HG03378 (cell line): Measurements from ENCODE around the gene KMT2A.
"Not testable (repeated sequence)": the region's sequence is repeated elsewhere in the genome, so short reads cannot be mapped to it uniquely, and the experiment has no call there.

Source experiments
- ATAC-seq: cut with Tn5 transposase; IDR thresholded peaks from one replicate; pipeline ENCODE4 v1.9.1; 2021; ENCODE audit warnings: mild to moderate bottlenecking, moderate library complexity; ENCODE audit not compliant: unreplicated experiment

KMT2A gene

DNA sequence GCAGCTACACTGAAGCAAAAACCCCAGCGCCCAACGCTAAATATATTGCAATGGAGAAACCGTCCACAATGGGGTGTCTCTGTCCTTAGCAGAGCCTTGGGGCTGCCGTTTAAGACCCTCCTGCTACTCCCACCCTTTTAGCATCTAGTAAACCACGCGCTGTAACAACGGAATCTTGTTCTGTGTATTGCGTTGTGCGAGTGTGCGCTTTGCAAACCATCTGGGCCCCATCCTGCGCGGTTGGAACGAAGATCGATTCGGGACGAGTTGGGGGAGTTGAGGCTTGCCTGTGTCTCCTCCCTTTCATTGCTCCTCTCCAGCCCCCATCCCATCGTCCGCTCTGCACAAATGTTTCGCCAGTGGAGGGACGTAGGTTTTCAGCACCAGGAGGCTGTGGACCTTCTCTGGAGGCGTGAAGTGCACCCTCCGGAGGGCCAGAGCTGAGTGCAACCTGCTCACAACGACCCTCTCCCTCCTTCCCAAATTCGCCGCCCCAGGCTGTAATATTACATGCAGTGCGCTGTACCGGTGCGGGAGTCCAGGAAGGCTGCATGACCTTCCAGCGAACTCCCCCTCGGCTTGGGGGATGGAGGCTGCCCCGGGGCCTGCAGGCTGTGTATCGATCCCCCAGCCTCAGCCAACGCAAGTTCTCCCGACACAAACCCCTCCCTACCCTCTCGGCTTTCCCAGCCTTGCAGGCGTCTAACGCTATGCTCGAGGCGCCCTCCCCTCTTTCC, 1.6 kb upstream of the KMT2A start:
- ATAC-seq = no peak

DNA sequence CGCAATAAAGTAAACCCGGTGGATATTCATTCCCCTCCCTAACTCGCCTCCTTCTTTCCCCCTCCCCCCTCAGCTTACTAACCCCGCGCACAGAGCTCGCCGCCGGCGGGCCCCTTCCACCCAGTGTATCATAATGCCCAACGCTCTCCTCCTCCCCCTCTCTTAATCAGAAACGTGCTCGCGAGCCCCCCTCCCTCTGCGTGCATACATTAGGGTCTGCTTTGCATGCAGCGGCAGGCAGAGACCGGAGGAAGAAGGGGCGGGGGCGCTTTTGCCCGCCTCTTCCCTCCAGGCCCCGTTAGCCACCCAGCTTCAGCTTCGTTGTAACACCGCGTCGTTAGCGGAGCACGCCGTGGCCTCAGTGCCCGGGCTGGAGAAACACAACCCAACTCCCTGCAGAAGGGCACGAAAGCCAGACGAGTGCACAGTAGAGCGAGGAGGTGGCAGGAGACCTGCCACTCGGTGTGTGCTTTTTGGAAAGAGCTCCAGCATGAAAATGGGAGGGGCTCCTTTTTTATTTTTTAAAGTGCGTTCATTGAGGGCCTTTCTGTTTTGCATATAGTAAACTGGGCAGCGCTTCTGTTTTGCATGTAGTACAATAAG, 901 bp upstream of the KMT2A start:
- peak; percentile 13 for ATAC-seq

DNA sequence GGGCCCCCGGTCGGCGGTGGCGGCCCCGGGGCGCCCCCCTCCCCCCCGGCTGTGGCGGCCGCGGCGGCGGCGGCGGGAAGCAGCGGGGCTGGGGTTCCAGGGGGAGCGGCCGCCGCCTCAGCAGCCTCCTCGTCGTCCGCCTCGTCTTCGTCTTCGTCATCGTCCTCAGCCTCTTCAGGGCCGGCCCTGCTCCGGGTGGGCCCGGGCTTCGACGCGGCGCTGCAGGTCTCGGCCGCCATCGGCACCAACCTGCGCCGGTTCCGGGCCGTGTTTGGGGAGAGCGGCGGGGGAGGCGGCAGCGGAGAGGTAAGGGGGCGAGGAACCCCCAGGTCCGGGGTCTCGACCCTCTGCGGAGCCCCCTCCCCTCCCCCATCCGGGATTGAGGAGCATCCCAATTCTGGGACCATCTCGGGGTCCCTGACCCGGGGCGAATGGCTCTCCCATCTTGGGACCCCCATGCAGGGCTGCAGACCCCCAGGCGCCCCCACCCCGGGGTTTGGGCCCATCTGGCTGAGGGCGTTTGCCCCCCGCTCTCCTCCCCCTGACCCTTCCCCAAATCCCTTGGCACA, 431 bp downstream of the KMT2A start:
- peak; percentile 6 for ATAC-seq

DNA sequence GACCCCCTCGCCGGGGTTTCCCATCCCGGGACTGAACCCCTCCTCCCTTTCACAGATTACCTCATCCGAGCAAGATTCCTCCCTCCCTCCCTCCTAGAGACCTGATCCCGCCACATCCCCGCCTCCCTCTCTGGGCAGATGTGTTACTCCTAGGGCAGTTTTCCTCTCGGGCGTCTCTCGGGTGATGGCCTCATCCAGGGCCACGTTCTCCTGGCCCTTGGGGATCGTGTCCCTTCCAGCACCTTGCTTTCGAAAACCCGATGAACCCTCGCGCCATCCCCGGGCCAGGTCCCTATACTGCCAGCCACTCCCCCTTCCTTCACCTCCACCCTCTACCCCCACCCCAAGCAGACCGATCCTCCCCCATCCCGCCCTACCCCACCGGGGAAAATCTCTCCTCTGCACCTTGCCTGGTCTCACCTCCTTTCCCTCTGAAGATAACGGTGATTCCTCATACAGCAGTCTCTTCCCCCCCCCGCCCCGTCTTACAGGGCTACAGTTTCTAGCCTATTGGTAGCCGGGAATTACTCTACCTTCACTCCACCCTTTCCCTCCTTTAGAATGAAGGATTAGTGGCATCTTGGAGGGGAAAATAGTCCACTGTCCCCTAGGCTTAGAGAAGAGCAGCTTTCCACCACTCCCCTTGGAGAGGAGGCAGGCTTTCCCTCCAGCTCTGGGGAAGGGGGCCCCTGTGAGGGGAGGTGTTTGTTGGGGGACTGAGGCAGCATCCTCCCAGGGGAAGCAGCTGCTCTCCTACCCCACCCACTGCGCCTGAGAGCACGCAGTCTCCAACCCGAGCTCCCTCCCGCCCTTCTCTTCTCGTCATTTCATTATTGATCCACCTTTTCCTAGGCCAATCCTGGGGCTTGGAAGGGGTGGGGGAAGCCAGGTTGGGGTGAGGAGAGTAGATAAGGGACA, 1.2 kb downstream of the KMT2A start:
- ATAC-seq = no peak

DNA sequence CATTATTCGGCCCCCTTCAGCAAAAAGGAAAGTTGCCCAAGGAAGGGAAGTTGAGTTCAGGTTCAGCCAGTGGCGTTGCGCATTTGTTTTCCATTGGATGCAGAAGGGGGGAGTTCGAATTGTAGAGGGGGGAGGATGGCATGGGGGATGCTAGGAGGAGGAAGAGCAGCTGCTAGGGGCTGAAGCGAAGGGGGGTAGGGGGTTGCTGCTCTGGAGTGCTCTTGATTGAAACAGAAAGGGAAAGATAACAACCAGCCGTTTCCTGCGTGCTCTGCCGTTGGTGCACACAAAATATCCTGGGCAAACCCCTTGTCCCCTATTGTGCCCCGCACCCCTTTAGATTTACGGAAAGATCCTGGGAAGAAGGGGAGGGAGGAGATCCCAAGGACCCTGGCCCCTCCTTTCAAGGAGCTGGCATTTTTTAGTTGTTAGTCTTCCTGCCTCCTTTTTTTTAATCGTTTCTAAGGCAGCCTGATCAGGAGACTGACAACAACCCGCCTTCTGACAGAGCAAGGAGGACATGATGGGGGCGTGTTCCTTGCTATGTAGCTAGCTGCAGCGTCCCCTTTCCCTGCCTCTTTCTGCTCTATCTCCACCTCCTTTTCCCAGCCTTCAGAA, 2.1 kb downstream of the KMT2A start:
- no peak for ATAC-seq

DNA sequence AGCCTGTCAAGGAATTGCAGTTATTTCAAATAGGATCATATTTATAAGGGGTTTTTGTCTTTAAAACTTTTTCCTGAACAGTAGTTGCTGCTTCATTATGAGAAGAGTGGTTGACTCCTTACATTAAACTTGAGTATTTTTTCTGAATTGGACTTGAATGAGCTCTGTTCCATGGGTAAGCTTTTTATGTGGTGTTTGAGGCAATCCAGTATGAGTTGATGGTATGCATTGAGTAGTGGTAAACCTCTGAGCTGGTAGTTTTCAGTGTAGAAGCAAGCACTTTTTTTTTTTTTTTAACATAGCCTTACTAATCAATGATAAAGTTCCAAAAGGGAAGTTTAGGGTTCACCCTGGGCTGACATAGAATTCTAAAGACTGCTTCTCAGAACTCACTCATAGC, 3.4 kb downstream of the KMT2A start:
- ATAC-seq = no peak

DNA sequence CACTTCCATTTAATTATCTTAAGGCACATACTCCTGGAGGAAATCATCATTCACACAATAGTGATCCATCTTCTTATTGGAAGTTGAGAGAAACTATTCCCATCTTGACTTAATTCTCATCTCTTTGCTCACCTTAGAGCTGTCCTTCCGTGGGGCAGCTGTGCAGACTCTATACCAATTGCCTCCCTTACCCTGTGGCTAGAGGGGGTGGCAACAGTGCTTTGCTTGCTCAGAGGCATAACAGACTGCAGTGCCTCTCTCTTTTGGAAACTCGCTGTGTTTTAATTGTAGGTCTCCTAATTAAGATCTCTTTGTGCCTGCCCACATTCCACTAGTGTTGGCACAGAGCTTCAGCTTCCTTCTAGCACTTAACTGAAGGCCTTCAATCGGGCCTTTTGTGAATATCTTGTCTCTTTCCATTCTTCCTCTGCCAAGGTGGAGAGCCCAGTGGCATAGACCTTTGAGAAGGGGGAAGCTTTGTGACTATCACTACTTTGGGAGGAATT, 5.5 kb downstream of the KMT2A start:
- ATAC-seq = no peak

DNA sequence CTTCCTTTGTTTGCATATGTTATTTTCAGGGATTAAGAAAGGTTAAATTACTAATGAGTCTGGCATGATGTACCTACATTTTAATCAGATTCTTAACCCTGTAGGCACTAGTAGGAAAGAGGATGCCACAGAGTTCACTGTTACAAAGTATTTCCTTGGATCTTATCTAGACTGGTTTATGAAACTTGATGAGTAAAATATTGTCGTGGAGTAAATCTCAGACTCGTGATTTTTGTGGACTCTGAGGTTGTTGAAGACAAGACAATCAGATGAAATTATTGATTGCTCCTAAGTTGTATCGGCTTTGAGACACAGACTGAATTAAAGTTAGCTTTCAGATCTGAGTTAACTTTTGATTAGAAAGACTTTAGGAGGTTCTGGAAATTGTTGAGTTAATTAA, 6.0 kb downstream of the KMT2A start:
- ATAC-seq = no peak

DNA sequence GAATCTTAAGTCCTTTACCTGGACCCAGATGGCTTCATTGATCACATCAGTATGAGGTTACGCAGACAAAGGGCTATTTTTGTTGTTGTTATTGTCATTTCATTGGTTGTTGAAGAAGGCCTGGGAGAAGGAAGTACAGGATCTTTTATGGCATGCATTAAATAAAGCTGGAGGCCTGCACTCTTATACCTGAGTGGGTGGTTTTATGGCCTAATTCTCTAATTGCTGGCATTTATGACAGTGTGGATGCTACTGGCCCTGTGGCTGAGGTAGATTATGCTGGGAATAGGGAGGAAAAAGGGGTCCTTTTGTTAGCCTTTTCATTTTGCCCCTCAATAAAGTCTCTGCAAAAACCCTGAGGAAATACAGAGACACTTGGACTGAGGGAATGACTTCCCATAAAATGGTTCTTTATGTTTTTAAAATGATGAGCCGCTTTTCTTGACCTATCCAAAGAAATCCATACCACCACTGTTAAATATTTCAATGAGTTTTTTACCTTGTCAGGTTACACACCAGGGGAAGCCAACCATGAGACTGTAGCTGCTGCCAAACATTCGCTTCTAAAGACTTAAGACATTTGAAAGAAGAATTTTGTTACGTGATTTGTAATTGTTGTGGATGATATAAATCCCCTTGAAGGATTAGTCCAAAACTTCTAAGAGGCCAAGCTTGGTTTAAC, 6.8 kb downstream of the KMT2A start:
- ATAC-seq = no peak

DNA sequence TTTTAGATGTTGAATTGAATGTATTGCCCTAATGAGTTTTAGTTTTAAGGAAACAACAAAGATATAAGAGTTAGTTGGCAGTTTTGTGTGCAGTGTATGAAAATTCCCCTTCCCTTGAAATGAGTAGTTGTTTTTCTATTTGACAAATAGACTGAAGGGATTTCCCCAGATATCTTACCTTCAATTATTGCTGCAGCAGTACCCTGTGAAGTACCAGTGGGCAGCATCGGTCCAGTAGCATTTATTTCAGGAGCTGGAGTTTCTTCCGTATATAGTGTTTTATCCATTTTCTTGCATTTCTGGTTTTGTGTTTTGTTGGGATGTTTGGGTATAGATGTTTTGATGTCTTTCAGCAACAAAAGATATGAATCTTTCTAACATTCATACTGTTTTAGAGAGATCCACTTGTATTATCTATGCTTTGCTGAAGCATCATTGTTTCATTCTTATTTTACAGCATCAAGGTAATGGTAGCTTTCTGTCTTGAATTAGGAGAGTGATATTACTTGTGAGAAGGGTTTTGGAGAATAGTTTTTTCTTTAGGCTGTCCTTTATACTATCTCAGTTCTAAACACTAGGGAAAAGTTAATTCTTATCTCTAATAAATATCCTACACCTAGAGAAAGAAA, 7.4 kb downstream of the KMT2A start:
- peak; percentile 43 for ATAC-seq

DNA sequence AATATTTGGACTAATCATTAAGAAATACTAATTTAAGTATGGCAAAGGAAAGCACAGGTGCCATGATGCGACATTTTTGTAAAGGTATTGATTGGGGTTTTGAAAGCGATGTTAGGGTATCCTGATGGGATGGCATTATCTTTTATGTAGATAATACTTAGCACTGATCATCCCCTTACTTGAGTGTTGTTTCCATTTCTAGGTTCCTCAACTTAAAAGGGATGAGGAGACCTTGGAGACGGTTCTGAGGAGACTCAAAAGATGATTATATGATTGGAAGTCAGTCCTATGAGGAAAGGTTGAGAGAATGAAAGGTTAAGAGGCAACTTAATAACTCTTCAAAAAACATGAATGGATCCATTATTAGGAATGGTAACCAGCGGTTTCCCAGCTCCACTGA, 11.1 kb downstream of the KMT2A start:
- no peak for ATAC-seq

DNA sequence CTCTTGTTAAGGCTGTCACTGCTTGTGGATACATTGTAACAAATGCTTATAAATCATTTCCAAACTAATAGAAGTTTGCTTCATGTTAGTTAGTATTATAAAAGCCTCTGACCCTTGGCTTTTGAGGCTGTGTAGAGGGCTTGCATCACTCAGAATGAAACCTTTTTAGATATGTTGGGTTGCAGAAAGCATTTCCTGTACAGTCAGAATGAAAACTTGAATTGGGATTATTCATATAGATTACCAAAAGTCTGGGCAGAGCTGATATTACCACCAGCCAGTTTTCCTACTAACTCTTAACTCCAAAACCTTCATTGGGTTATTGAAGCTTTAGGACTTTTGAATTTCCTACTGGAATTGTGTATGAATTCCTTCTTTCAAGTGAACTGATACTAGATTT, 12.0 kb downstream of the KMT2A start:
- ATAC-seq = peak; percentile 81

DNA sequence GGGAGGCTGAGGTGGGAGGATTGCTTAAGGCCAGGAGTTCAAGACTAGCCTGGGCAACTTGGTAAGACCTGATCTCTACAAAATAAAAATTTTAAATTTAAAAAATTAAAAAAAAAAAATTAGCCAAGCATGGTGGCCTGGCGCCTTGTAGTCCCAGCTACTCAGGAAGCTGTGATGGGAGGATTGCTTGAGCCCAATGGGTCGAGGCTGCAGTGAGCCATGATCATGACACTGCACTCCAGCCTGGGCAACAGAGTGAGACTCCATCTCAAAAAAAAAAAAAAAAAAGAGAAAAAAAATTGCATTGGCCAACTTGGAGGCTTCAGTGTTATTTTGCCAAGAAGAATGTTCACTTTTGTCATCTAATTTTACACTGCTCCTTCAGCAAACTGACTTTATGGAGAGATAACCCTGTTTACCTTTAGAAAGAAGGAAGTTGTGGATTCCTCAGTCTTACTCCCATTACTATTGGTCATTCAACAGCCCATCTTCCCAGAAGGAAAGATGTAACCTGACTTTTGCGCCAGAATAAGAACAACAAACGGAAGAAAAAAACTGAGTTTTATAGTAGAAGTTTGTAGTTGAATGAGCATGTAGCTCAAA, 13.1 kb downstream of the KMT2A start:
- ATAC-seq = no peak

DNA sequence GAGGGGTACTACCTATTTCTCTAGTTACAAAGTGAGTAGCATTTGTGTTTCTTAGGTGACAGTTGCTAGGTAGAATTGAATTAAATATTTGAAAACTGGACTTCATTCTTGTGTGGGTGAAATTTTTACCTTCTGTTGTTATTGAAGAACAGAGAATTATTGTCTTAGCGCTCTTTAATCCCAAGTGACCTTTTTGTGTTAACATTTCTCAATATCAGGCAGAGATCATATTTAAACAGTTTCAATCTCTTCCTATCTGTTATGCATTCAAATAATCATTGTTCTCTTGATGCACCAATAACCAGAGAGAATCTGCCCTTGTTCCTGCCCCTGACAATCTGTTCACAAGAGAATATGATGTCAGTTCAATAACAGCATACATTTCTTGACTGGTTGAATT, 14.2 kb downstream of the KMT2A start:
- no peak for ATAC-seq

DNA sequence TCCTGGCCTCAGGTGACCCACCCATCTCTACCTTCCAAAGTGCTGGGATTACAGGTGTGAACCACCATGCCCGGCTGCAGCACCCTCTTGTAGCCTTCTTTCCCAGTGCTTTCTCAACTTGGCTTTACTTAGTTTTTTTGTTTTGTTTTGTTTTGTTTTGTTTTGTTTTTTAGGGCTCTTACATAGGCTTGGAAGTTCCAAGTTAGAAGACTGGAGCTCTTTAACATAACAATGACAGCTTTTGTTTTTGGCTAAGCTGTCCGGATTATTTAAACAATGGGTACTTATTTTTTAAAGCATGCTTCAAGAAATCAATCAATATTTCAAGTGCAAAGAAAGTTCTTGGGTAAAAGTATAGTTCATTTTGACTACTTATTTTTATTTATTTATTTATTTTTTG, 25.9 kb downstream of the KMT2A start:
- no peak for ATAC-seq

DNA sequence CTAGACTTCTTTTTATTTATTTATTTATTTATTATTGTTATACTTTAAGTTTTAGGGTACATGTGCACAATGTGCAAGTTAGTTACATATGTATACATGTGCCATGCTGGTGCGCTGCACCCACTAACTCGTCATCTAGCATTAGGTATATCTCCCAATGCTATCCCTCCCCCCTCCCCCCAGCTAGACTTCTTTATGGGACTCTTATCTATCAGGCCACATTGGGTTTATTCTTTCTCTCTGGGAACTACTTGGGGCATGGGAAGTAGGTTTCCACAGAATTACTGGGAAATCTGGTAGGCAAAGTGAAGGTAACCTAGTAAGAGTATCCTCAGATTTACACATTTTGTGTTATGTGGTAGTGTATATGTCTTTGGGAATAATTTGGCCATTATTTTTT, 32.7 kb downstream of the KMT2A start:
- ATAC-seq = not testable (repeated sequence)

DNA sequence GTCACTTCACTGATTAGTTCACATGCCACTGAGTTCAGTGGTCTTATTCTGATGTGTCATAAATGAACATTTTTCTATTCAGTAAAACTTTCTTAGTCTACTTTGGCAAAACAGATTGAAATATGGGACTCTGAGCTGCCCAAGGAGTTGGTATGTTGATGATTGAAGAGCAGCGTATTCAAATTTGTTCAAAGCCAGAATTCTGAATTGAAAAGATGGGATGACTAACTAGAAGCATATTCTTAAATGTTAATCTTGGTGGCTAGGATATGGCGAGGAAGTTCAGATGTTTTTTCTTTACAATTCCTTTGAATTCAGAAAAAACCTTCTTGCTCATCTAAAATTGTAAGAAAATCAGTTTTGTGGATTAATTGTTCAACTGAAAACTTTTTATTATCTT, 34.7 kb downstream of the KMT2A start:
- ATAC-seq = no peak

DNA sequence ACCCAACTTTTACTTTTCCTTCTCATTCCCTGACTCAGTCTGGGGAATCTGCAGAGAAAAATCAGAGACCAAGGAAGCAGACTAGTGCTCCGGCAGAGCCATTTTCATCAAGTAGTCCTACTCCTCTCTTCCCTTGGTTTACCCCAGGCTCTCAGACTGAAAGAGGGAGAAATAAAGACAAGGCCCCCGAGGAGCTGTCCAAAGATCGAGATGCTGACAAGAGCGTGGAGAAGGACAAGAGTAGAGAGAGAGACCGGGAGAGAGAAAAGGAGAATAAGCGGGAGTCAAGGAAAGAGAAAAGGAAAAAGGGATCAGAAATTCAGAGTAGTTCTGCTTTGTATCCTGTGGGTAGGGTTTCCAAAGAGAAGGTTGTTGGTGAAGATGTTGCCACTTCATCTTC, 37.2 kb downstream of the KMT2A start:
- no peak for ATAC-seq

DNA sequence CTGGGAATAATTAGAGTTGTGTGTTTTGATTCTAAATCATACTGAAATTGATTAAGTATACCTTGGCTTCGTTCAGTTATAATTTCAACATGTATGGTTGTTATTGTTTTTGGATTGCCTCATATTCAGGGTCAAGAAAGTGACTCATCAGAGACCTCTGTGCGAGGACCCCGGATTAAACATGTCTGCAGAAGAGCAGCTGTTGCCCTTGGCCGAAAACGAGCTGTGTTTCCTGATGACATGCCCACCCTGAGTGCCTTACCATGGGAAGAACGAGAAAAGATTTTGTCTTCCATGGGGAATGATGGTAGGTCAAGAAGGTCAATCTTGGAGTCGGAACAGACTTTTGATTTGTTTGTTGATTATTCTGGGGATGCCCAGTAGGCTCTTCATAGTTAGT, 40.4 kb downstream of the KMT2A start:
- no peak for ATAC-seq
